Prostate gland (tissue), 2 donors: ENCODE data around the gene MESP2. TPM values are rescaled to one million over a fixed set of nuclear protein-coding genes. Genes with fewer than 3 reads are reported as not detected.
A peak's percentile ranks its signal among the peaks of the same experiment; 100 is the strongest.

Source experiments
- DNase-seq: peaks from one replicate; pipeline ENCODE4 v3.0.0-alpha.2; 2019; ENCODE audit warnings: low spot score
- H3K27ac ChIP-seq, 2 donors: fragments of 200-600 bp; sonication (generic); 2 replicates each; pipeline ENCODE4 v1.5.1; 2017 to 2019
- H3K27me3 ChIP-seq: fragments of 200-600 bp; sonication (generic); replicated peaks from 2 replicates; pipeline ENCODE4 v1.5.1; 2019; ENCODE audit not compliant: insufficient read depth
- H3K36me3 ChIP-seq, 2 donors: fragments of 200-600 bp; sonication (generic); 1 replicate in 1 of 2; 2 replicates in 1 of 2; pipeline versions ENCODE4 v1.5.1 to v1.8.1; 2017 to 2019
- H3K4me1 ChIP-seq: fragments of 200-600 bp; sonication (generic); replicated peaks from 2 replicates; pipeline ENCODE4 v1.5.1; 2019
- H3K4me3 ChIP-seq, 2 donors: fragments of 200-600 bp; sonication (generic); 2 replicates each; pipeline ENCODE4 v1.5.1; 2017 to 2019
- H3K9me3 ChIP-seq: fragments of 200-600 bp; sonication (generic); 2 replicates; pipeline ENCODE4 v1.5.1; 2017
- CTCF ChIP-seq, 4 experiments: fragments of 200-600 bp in 2 of 4; fragments of 450-650 bp in 2 of 4; sonication (generic) in 2 of 4; IDR thresholded peaks; 1 replicate in 3 of 4; 2 replicates in 1 of 4; pipeline ENCODE4 v1.5.1; 2016 to 2019; ENCODE audit warnings: antibody characterized with exemption in 4 of 4, mild to moderate bottlenecking in 2 of 4, moderate library complexity in 2 of 4
- POLR2A ChIP-seq: fragments of 450-650 bp; IDR thresholded peaks from one replicate; pipeline ENCODE4 v1.6.1; 2016; ENCODE audit warnings: antibody characterized with exemption, mild to moderate bottlenecking
- POLR2AphosphoS5 ChIP-seq: sonication (generic); formaldehyde crosslinking; IDR thresholded peaks from one replicate; pipeline ENCODE4 v1.6.1; 2017; ENCODE audit warnings: antibody characterized with exemption
- WGBS: methylation state at CpG from one replicate; pipeline ENCODE4 v1.1.5; 2018; 5-methylcytosine and 5-hydroxymethylcytosine counted together
- intact Hi-C: fragments of 100-400 bp; cut with DNase I; formaldehyde crosslinking; loops from one replicate; pipeline ENCODE4 v1.14.2; 2022
- total RNA-seq, 2 donors: library from RNA; depleted of rRNA; stranded (reverse); fragments of >200 nt; gene quantifications; one replicate each; pipeline ENCODE4 v1.1.0, GENCODE V29; 2016

MESP2 gene
- total RNA-seq, 2 donors from 2014 or later, result 1.4 TPM; not detected in 1

- DNase-seq, result peak; percentile 68
- Histone ChIP-seq H3K36me3 (no peaks in the 10 kb centered on the region), H3K4me1 (peaks cover 6% of the 10 kb centered on the region), H3K9me3 (no peaks in the 10 kb centered on the region), H3K27ac (peak overlapping the region; percentile 70 to 75), H3K4me3 (no peak overlapping the region), H3K27me3 (no peaks in the 10 kb centered on the region)
- WGBS, result 64% methylated on average over 5 of the region's 7 CpGs
- intact Hi-C loops, result loop anchor here (10.0 kb wide), 1 partner anchor 307 kb away; no protein-coding TSS in a partner anchor
- TF ChIP-seq POLR2AphosphoS5, result peak; percentile 84
- no peak for TF ChIP-seq POLR2A
- no peak for TF ChIP-seq CTCF (IDR thresholded peaks at IDR 0.05)
These were observed 8.0 kb upstream of the MESP2 start for GRCh38 chr15:89768071-89768500.

GRCh38 chr15:89769366-89769765, 6.8 kb upstream of the MESP2 start:
- no peaks in the 10 kb centered on the region for H3K36me3 ChIP-seq
- intact Hi-C loops, result loop anchor here (10.0 kb wide), 1 partner anchor 305 kb away; no protein-coding TSS in a partner anchor
- no peak overlapping the region for H3K4me3 ChIP-seq
- H3K27me3 ChIP-seq, result no peaks in the 10 kb centered on the region
- H3K4me1 ChIP-seq, result peaks cover 6% of the 10 kb centered on the region
- peak overlapping the region; percentile 61 to 87 for H3K27ac ChIP-seq
- DNase-seq, result no peak
- H3K9me3 ChIP-seq, result no peaks in the 10 kb centered on the region
- WGBS, result 88% methylated on average over 3 of the region's 3 CpGs
- TF ChIP-seq POLR2A (no peak), CTCF (IDR thresholded peaks at IDR 0.05) (no peak), POLR2AphosphoS5 (no peak)

DNA sequence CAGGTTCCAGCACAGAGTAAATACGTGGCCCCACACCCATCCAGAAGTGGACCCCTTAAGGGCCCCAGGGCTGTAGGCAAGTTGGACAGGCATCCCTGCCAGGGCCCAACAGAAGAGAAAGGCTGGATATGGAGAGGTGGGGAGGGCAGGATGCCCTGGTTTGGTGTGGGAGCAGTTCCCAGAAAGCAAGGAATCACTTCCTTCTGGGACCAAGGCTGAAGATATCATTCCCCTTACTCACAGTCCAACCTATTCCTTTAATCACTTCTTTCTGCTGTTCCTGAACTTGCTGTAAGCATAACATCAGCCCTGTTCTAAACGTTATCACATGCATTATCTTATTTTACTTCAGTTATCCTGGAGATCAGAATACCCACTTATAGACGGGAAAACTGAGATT, 6.1 kb upstream of the MESP2 start:
- Histone ChIP-seq H3K4me1 (peaks cover 6% of the 10 kb centered on the region), H3K27ac (peak overlapping the region; percentile 61 to 87), H3K27me3 (no peaks in the 10 kb centered on the region), H3K36me3 (no peaks in the 10 kb centered on the region), H3K4me3 (no peak overlapping the region), H3K9me3 (no peaks in the 10 kb centered on the region)
- no peak for TF ChIP-seq POLR2AphosphoS5
- no peak for TF ChIP-seq CTCF (IDR thresholded peaks at IDR 0.05)
- no peak for TF ChIP-seq POLR2A
- DNase-seq, result no peak
- intact Hi-C loops, result no loop called here
- WGBS, result 52% methylated on average over 3 of the region's 3 CpGs

DNA sequence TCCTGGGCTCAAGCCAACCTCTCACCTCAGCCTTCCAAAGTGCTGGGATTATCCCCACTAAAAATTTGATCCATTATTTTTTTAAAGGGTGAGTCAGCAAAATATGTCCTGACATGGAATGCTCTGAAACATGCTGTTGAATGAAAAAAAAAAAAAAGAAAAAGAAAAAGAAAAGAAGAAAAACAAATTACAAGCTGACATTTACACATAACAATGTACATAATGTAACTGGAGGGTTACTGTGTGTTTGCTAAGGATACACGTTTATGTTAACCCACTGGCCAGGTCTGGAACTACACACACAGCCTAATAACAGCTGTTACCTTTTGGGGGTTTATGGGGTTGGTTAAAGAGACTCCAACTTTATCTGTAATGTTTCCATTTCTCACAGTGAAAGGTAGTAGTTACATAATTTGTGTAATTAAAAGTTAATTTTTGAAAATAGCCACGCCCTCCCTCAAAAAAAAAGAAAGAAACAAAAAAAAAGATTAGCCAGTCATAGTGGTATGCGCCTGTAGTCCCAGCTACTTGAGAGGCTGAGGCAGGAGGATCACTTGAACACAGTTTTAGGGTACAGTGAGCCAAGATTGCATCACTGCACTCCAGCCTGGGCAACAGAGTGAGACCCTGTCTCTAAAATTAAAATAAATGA, 3.1 kb upstream of the MESP2 start:
- no peak for DNase-seq
- Histone ChIP-seq H3K9me3 (no peaks in the 10 kb centered on the region), H3K4me1 (peaks cover 7% of the 10 kb centered on the region), H3K27me3 (no peaks in the 10 kb centered on the region), H3K27ac (peak overlapping the region; percentile 71 to 87), H3K36me3 (no peaks in the 10 kb centered on the region), H3K4me3 (no peak overlapping the region)
- intact Hi-C loops, result no loop called here
- WGBS, result 63% methylated on average over 3 of the region's 3 CpGs
- TF ChIP-seq POLR2AphosphoS5 (peak; percentile 74), CTCF (IDR thresholded peaks at IDR 0.05) (peak in 3 of 4 experiments; percentile 29 to 72 (median 39)), POLR2A (no peak)

- Histone ChIP-seq H3K4me3 (no peak overlapping the region), H3K4me1 (peaks cover 7% of the 10 kb centered on the region), H3K27ac (peak overlapping the region; percentile 71 to 87), H3K27me3 (no peaks in the 10 kb centered on the region), H3K9me3 (no peaks in the 10 kb centered on the region), H3K36me3 (no peaks in the 10 kb centered on the region)
- 44% methylated on average over 5 of the region's 5 CpGs for WGBS
- DNase-seq, result peak; percentile 64
- intact Hi-C loops, result no loop called here
- no peak for TF ChIP-seq POLR2A
- TF ChIP-seq CTCF (IDR thresholded peaks at IDR 0.05), result no peak
- peak; percentile 73 for TF ChIP-seq POLR2AphosphoS5
These were observed 1.6 kb upstream of the MESP2 start for GRCh38 chr15:89774492-89774891.
